ENCODE measurements around the gene MYOM1.
A peak's percentile ranks its signal among the peaks of the same experiment; 100 is the strongest.

Gene MYOM1

DNA sequence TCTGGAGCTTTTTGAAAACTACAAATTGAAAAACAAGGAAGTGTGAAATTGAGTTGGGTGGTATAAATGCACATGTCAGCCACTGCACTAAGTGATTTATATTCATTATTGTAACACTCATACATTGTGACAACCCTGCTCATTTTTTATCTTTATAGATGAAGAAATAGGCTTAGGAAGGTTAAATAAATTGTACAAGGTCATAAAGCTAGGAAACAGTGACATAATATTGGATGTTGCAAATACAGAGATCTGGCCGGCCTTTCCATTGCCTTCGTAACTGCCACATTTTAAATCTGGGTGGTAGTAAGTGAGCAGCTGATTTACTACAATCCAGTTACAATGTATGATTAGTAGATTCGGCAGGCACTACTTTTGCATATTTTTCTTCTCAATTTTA lies 130.2 kb downstream of the MYOM1 start:
- Histone ChIP-seq H3K4me1 (ENCODE audit: control insufficient read depth in 2 of 2, insufficient read depth in 1 of 2, low read depth in 1 of 2, low read length in 2 of 2) (peaks cover 2 to 4% of the 10 kb centered on the region in 2 donors), H3K23ac (ENCODE audit: low read depth, low read length, poor library complexity) (no peak overlapping the region), H2BK5ac (ENCODE audit: low read length) (no peak overlapping the region), H2BK120ac (ENCODE audit: low read depth, low read length) (no peak overlapping the region), H2AFZ (ENCODE audit: low read length) (no peak overlapping the region), H3K36me3 (replicated peaks in 1 of 2; ENCODE audit: control insufficient read depth in 2 of 2, insufficient read depth in 2 of 2, low read length in 2 of 2) (no peaks in the 10 kb centered on the region), H3K9me3 (replicated peaks in 1 of 2; ENCODE audit: control insufficient read depth in 2 of 2, insufficient read depth in 1 of 2, low read depth in 1 of 2, low read length in 2 of 2) (no peaks in the 10 kb centered on the region), H3K4ac (ENCODE audit: low read length) (no peak overlapping the region), H3K18ac (ENCODE audit: low read length) (no peak overlapping the region), H2BK12ac (ENCODE audit: low read length) (no peak overlapping the region), H4K8ac (ENCODE audit: low read depth, low read length) (no peak overlapping the region), H2AK5ac (ENCODE audit: low read depth, low read length) (no peak overlapping the region), H4K91ac (ENCODE audit: low read depth, low read length, poor library complexity) (no peak overlapping the region), H3K14ac (ENCODE audit: low read length) (no peak overlapping the region), H3K9ac (ENCODE audit: low read depth, low read length, poor library complexity) (no peak overlapping the region), H3K4me2 (ENCODE audit: insufficient read depth, low read length, poor library complexity, severe bottlenecking) (no peak overlapping the region), H3K79me1 (ENCODE audit: low read depth, low read length) (no peaks in the 10 kb centered on the region), H3K27ac (replicated peaks; ENCODE audit: low read length) (no peak overlapping the region), H3K4me3 (ENCODE audit: low read length in 2 of 2) (no peak overlapping the region), H2BK15ac (ENCODE audit: low read length) (no peak overlapping the region), H3K27me3 (ENCODE audit: control insufficient read depth in 3 of 3, insufficient read depth in 3 of 3, low read depth in 1 of 3, low read length in 3 of 3) (no peaks in the 10 kb centered on the region)
- WGBS, 2 donors (ENCODE audit: extremely low coverage in 2 of 2, insufficient read length in 2 of 2, insufficient replicate concordance in 1 of 2) = no CpG with 5 or more reads among the region's 3 CpGs
- DNase-seq (ENCODE audit: low spot score) = no peak

GRCh38 chr18:3088449-3088848 lies 131.3 kb downstream of the MYOM1 start:
- Histone ChIP-seq H3K4ac (ENCODE audit: low read length) (no peak overlapping the region), H3K18ac (ENCODE audit: low read length) (no peak overlapping the region), H2BK120ac (ENCODE audit: low read depth, low read length) (no peak overlapping the region), H3K4me1 (ENCODE audit: control insufficient read depth in 2 of 2, insufficient read depth in 1 of 2, low read depth in 1 of 2, low read length in 2 of 2) (peaks cover 2 to 12% of the 10 kb centered on the region in 2 donors), H3K14ac (ENCODE audit: low read length) (no peak overlapping the region), H4K91ac (ENCODE audit: low read depth, low read length, poor library complexity) (no peak overlapping the region), H2AFZ (ENCODE audit: low read length) (peak overlapping the region; percentile 77), H2BK15ac (ENCODE audit: low read length) (no peak overlapping the region), H3K23ac (ENCODE audit: low read depth, low read length, poor library complexity) (no peak overlapping the region), H3K79me1 (ENCODE audit: low read depth, low read length) (no peaks in the 10 kb centered on the region), H3K4me2 (ENCODE audit: insufficient read depth, low read length, poor library complexity, severe bottlenecking) (no peak overlapping the region), H2BK12ac (ENCODE audit: low read length) (no peak overlapping the region), H4K8ac (ENCODE audit: low read depth, low read length) (no peak overlapping the region), H3K27ac (replicated peaks; ENCODE audit: low read length) (no peak overlapping the region), H3K9me3 (replicated peaks in 1 of 2; ENCODE audit: control insufficient read depth in 2 of 2, insufficient read depth in 1 of 2, low read depth in 1 of 2, low read length in 2 of 2) (no peaks in the 10 kb centered on the region), H2BK5ac (ENCODE audit: low read length) (no peak overlapping the region), H2AK5ac (ENCODE audit: low read depth, low read length) (no peak overlapping the region), H3K27me3 (ENCODE audit: control insufficient read depth in 3 of 3, insufficient read depth in 3 of 3, low read depth in 1 of 3, low read length in 3 of 3) (no peaks in the 10 kb centered on the region), H3K36me3 (replicated peaks in 1 of 2; ENCODE audit: control insufficient read depth in 2 of 2, insufficient read depth in 2 of 2, low read length in 2 of 2) (no peaks in the 10 kb centered on the region), H3K9ac (ENCODE audit: low read depth, low read length, poor library complexity) (no peak overlapping the region), H3K4me3 (ENCODE audit: low read length in 2 of 2) (no peak overlapping the region)
- DNase-seq (ENCODE audit: low spot score) = no peak
- no CpG with 5 or more reads among the region's 3 CpGs for WGBS, 2 donors (ENCODE audit: extremely low coverage in 2 of 2, insufficient read length in 2 of 2, insufficient replicate concordance in 1 of 2)

GRCh38 chr18:3086871-3087270 lies 132.9 kb downstream of the MYOM1 start:
- H4K91ac ChIP-seq (ENCODE audit: low read depth, low read length, poor library complexity) = no peak overlapping the region
- H3K9ac ChIP-seq (ENCODE audit: low read depth, low read length, poor library complexity) = no peak overlapping the region
- H3K4me1 ChIP-seq (ENCODE audit: control insufficient read depth in 2 of 2, insufficient read depth in 1 of 2, low read depth in 1 of 2, low read length in 2 of 2) = peaks cover 2 to 12% of the 10 kb centered on the region in 2 donors
- no peak overlapping the region for H3K18ac ChIP-seq (ENCODE audit: low read length)
- no peak for DNase-seq (ENCODE audit: low spot score)
- H3K27ac ChIP-seq (replicated peaks; ENCODE audit: low read length) = no peak overlapping the region
- H2BK12ac ChIP-seq (ENCODE audit: low read length) = no peak overlapping the region
- no peak overlapping the region for H2BK5ac ChIP-seq (ENCODE audit: low read length)
- no peak overlapping the region for H3K4ac ChIP-seq (ENCODE audit: low read length)
- no peaks in the 10 kb centered on the region for H3K9me3 ChIP-seq (replicated peaks in 1 of 2; ENCODE audit: control insufficient read depth in 2 of 2, insufficient read depth in 1 of 2, low read depth in 1 of 2, low read length in 2 of 2)
- H4K8ac ChIP-seq (ENCODE audit: low read depth, low read length) = no peak overlapping the region
- H3K36me3 ChIP-seq (replicated peaks in 1 of 2; ENCODE audit: control insufficient read depth in 2 of 2, insufficient read depth in 2 of 2, low read length in 2 of 2) = no peaks in the 10 kb centered on the region
- no peak overlapping the region for H3K23ac ChIP-seq (ENCODE audit: low read depth, low read length, poor library complexity)
- H3K4me2 ChIP-seq (ENCODE audit: insufficient read depth, low read length, poor library complexity, severe bottlenecking) = no peak overlapping the region
- H2AFZ ChIP-seq (ENCODE audit: low read length) = no peak overlapping the region
- no peak overlapping the region for H3K4me3 ChIP-seq (ENCODE audit: low read length in 2 of 2)
- no peaks in the 10 kb centered on the region for H3K27me3 ChIP-seq (ENCODE audit: control insufficient read depth in 3 of 3, insufficient read depth in 3 of 3, low read depth in 1 of 3, low read length in 3 of 3)
- H2BK120ac ChIP-seq (ENCODE audit: low read depth, low read length) = no peak overlapping the region
- H2BK15ac ChIP-seq (ENCODE audit: low read length) = no peak overlapping the region
- no peak overlapping the region for H2AK5ac ChIP-seq (ENCODE audit: low read depth, low read length)
- H3K14ac ChIP-seq (ENCODE audit: low read length) = no peak overlapping the region
- no peaks in the 10 kb centered on the region for H3K79me1 ChIP-seq (ENCODE audit: low read depth, low read length)
- WGBS, 2 donors (ENCODE audit: extremely low coverage in 2 of 2, insufficient read length in 2 of 2, insufficient replicate concordance in 1 of 2) = no CpG with 5 or more reads among the region's 4 CpGs

- no peak for DNase-seq (ENCODE audit: low spot score)
- Histone ChIP-seq H2BK15ac (ENCODE audit: low read length) (no peak overlapping the region), H3K14ac (ENCODE audit: low read length) (no peak overlapping the region), H3K27ac (replicated peaks; ENCODE audit: low read length) (no peak overlapping the region), H3K36me3 (replicated peaks in 1 of 2; ENCODE audit: control insufficient read depth in 2 of 2, insufficient read depth in 2 of 2, low read length in 2 of 2) (no peaks in the 10 kb centered on the region), H4K8ac (ENCODE audit: low read depth, low read length) (no peak overlapping the region), H2AK5ac (ENCODE audit: low read depth, low read length) (no peak overlapping the region), H3K79me1 (ENCODE audit: low read depth, low read length) (no peaks in the 10 kb centered on the region), H2BK120ac (ENCODE audit: low read depth, low read length) (no peak overlapping the region), H3K27me3 (ENCODE audit: control insufficient read depth in 3 of 3, insufficient read depth in 3 of 3, low read depth in 1 of 3, low read length in 3 of 3) (no peaks in the 10 kb centered on the region), H3K4me3 (ENCODE audit: low read length in 2 of 2) (no peak overlapping the region), H2BK5ac (ENCODE audit: low read length) (no peak overlapping the region), H4K91ac (ENCODE audit: low read depth, low read length, poor library complexity) (no peak overlapping the region), H2BK12ac (ENCODE audit: low read length) (no peak overlapping the region), H3K9ac (ENCODE audit: low read depth, low read length, poor library complexity) (no peak overlapping the region), H3K4me1 (ENCODE audit: control insufficient read depth in 2 of 2, insufficient read depth in 1 of 2, low read depth in 1 of 2, low read length in 2 of 2) (peaks cover 2 to 12% of the 10 kb centered on the region in 2 donors), H3K4me2 (ENCODE audit: insufficient read depth, low read length, poor library complexity, severe bottlenecking) (no peak overlapping the region), H3K4ac (ENCODE audit: low read length) (no peak overlapping the region), H2AFZ (ENCODE audit: low read length) (no peak overlapping the region), H3K9me3 (replicated peaks in 1 of 2; ENCODE audit: control insufficient read depth in 2 of 2, insufficient read depth in 1 of 2, low read depth in 1 of 2, low read length in 2 of 2) (no peaks in the 10 kb centered on the region), H3K18ac (ENCODE audit: low read length) (no peak overlapping the region), H3K23ac (ENCODE audit: low read depth, low read length, poor library complexity) (no peak overlapping the region)
- WGBS, 2 donors (ENCODE audit: extremely low coverage in 2 of 2, insufficient read length in 2 of 2, insufficient replicate concordance in 1 of 2) = no CpG with 5 or more reads among the region's 1 CpG
Observed at GRCh38 chr18:3085612-3086011, 134.2 kb downstream of the MYOM1 start.
